HUDEP-2 (cell line): Measurements from ENCODE around the gene EIF5A.
"Not testable (repeated sequence)": the region's sequence is repeated elsewhere in the genome, so short reads cannot be mapped to it uniquely, and the experiment has no call there.

Experiments used
- DNase-seq, 76 experiments: peaks; one replicate each; lab custom pipeline; 2025; ENCODE audit not compliant: unreplicated experiment in 76 of 76; lab: John Stamatoyannopoulos, UW

The EIF5A gene

GRCh38 chr17:7328840-7329373 lies 21.5 kb downstream of the EIF5A start, which contains the start of gene NEURL4:
NEURL4 (minus strand) TSS chr17:7329335; CDS start chr17:7329312, 23 bp downstream.
- peak in 1 of 76 experiments; percentile 56 for DNase-seq

DNA sequence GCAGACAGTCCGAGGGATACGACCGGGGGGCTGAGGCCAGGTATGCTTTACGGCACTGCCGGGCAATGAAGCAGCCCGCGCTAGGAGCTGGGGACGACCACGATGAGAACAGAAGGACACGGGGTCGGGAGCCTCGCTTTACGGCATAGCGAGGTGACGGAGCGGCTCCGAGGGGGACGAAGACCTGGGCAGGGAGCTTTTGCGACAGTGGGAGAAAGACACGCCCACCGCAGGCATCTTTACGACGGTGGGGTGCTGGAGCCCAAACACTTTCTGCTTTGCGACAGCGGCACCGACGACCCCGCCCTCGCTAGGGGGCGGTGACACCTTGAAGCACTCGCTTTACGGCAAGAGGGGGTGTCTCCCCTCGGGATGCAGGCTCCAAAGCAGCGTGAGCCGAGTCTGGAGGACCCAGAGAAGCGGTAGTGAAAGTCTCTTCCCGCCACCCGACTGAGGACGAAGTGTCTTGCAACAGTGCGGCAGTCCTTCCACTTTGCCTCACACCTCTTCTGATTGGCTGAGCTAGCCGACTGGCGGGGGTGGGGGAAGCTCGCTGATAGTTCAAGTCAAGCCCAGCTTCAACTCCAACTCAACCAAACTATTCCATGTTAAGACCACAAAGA lies 22.1 kb downstream of the EIF5A start:
- DNase-seq: peak in 75 of 76 experiments; percentile 78 to 99 (median 96)

- peak in 65 of 76 experiments; percentile 24 to 92 (median 67) for DNase-seq
These were observed 22.7 kb downstream of the EIF5A start for GRCh38 chr17:7329997-7330637.

DNA sequence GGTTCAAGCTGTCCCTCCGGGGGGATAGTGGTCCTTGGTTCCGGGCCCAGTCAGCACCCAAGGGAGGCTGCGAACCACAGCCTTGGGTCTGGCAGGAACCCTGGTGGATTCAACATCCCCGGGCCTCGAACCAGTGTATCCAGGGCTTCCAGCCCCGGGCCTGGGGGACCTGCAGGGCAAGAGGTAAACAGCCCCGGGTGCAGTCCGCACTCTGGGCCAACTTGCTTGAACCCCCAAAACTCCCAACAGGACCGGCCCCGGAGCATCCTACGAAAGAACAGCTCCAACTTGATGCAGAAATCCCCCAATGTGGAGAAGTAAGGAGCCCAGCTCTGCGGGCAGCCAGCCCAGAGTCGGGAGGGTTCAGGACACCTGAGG lies 23.2 kb downstream of the EIF5A start:
- no peak for DNase-seq

- DNase-seq: no peak
These were observed 24.7 kb downstream of the EIF5A start for GRCh38 chr17:7332111-7332510.

DNA sequence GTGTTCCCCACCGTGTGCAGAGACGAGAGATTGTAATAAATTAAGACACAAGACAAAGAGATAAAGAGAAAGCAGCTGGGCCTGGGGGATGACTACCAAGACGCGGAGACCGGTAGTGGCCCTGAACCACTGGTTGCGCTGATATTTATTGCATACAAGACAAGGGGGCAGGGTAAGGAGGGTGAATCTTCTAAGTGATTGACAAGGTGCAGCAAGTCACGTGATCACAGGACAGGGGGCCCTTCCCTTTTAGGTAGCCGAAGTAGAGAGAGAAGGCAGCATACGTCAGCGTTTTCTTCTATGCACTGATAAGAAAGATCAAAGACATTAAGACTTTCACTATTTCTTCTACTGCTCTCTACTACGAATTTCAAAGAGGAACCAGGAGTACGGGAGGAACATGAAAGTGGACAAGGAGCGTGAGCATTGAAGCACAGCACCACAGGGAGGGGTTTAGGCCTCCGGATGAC lies 25.2 kb downstream of the EIF5A start:
- DNase-seq: not testable (repeated sequence)

DNA sequence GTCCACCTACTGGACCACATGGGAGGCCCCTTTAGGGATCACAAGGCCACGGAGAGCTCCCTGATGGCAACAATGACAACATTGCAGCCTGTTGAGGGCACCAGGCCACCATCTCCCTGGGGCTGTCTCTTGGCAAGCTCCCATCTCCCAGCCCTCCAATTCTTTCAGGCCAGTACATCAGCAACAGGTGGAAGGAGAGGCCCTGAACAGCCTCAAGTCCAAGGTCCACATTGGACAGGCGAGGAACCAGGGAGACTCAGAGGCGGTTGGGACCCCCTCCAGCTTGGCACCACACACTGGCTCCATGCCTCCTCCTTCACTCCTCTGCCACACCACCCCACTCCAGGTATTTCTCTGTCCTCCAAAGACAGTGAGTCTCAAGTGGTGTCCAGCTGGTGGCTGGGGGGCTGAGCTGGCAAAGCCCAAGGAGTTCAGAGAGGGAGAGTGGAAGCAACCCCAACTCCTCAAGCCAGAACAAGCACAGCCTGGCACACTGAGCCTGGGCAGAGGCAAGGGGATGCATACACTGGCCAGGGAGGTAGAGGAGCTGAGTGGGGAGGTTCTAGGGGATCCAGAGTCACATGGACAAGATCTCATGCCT lies 27.6 kb downstream of the EIF5A start:
- DNase-seq: no peak

GRCh38 chr17:7335765-7336164 lies 28.3 kb downstream of the EIF5A start:
- not testable (repeated sequence) for DNase-seq

GRCh38 chr17:7336240-7337175 lies 29.1 kb downstream of the EIF5A start, which contains the start of gene ACAP1:
ACAP1 (plus strand) TSS chr17:7336529; CDS start chr17:7336735, 206 bp downstream.
- peak in 59 of 76 experiments; percentile 9 to 83 (median 58) for DNase-seq

DNA sequence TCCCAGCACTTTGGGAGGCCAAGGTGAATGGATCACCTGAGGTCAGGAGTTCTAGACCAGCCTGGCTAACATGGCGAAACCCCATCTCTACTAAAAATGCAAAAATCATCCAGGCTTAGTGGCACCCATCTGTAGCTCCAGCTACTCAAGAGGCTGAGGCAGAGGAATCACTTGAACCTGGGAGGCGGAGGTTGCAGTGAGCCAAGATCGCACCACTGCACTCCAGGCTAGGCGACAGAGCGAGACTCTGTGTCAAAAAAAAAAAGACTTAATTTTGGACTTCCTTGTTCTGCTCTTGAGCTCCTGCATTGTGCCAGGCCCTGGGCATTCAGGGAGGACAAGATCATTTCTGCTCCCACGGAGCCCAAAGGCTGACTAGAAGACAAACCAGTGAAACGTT lies 30.2 kb downstream of the EIF5A start:
- not testable (repeated sequence) for DNase-seq

DNA sequence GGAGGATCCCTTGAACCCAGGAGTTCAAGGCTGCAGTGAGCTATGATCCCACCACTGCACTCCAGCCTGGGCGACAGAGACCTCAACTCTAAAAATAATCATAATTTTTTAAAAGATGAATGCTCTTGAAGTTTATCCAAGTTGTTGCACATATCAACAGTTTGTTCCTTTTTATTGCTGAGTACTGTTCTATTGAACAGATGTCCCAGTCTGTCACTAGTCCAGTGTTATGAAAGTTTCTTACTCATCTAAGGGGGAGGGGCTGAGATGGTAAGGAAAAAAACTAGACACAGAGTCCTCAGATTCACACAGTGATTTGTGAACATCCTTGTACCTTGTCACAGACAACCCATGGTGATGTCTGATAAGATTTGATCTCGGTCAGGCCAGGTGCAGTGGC lies 32.8 kb downstream of the EIF5A start:
- no peak for DNase-seq

DNA sequence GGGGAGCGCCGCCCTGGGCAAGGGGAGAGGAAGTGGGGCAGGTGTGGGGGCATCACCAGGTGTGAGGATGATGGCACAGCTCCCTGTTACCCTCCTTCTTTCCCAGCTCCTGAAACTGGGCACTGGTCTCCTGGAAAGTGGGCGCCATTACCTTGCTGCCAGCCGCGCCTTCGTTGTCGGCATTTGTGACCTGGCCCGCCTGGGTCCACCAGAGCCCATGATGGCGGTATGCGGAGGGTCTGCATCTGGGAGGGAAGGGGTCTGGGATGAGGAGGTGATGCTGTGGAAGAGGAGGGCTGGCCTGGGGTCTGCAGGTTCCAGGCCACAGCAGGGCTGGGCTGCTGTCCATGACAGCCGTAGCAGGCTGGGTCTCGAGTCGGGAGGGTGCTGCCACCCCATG lies 34.4 kb downstream of the EIF5A start:
- no peak for DNase-seq

DNA sequence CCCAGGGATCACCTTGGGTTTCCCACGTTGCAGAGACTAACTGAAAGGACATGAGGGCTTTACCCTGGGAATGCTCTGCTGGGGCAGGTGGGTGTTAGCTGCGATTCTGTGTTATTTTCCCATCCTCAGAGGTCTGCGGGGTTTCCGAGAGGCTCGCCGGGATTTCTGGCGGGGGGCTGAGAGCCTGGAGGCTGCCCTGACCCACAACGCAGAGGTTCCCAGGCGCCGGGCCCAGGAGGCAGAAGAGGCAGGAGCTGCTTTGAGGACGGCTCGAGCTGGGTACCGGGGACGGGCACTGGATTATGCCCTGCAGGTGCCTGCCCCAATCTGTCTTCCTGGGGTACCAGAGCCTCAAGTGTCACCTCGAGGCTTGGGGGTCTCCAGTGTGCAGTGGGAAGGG lies 35.8 kb downstream of the EIF5A start:
- DNase-seq: no peak

GRCh38 chr17:7346761-7347614 lies 39.6 kb downstream of the EIF5A start:
- DNase-seq: no peak

DNA sequence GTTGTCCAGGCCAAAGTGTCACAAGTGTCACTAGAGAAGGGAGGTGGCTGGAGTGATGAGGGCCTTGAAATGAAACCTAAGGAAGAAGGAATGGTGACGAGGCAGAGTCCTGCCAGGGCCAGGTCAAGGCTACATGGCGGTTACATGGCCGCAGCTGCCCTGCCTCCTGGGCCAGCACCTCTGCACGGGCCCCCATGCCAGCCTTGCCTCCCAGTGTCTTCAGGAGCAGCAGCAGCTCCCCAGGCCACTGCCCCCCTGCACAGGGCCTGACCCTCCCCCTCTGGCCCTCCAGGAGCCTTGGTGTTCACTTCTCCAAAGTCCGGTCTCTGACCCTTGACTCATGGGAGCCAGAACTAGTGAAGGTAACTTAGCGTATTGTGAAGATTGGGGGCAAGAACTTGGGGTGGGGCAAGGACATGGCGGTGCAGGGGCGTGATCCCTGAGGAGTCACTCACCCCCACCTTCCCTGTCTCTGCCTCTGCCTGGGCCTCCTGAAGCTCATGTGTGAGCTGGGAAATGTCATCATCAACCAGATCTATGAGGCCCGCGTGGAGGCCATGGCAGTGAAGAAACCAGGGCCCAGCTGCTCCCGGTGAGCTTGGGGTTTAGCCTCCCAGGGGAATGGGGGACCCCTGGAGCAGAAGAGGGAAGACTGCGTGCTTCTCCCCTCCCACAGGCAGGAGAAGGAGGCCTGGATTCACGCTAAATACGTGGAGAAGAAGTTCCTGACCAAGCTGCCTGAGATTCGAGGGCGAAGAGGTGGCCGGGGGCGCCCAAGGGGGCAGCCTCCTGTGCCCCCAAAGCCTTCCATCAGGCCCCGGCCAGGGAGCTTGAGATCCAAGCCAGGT lies 40.4 kb downstream of the EIF5A start:
- no peak for DNase-seq

DNA sequence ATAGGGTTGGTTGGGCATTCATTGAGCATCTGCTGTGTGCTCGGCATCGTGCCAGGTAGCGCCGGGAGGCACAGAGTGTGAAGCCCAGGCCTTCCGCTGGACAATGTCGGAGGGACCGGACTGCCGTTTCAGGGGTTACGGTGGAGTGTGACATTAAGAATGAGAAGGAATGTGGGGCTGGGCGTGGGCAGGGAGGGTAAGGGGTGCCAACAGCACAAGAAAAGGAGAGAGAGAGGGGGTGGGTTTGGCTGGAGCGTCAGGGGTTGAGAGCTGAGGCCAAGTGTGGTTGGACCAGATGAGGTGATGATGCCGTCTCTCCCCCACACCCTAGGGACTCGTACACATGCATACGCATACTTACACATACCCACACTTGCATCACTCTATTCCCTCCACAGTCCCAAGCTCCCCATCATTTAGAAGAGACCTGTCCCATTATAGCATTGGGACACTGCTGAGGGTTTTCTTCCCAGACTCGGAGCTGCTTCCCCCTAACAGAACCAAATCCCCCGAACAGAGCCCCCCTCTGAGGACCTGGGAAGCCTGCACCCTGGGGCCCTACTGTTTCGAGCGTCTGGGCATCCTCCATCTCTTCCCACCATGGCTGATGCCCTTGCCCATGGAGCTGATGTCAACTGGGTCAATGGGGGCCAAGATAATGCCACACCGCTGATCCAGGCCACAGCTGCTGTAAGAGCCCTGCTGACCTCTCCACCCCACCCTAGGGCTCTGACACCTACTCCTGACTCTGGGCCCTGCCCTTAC lies 41.2 kb downstream of the EIF5A start:
- DNase-seq: no peak

DNA sequence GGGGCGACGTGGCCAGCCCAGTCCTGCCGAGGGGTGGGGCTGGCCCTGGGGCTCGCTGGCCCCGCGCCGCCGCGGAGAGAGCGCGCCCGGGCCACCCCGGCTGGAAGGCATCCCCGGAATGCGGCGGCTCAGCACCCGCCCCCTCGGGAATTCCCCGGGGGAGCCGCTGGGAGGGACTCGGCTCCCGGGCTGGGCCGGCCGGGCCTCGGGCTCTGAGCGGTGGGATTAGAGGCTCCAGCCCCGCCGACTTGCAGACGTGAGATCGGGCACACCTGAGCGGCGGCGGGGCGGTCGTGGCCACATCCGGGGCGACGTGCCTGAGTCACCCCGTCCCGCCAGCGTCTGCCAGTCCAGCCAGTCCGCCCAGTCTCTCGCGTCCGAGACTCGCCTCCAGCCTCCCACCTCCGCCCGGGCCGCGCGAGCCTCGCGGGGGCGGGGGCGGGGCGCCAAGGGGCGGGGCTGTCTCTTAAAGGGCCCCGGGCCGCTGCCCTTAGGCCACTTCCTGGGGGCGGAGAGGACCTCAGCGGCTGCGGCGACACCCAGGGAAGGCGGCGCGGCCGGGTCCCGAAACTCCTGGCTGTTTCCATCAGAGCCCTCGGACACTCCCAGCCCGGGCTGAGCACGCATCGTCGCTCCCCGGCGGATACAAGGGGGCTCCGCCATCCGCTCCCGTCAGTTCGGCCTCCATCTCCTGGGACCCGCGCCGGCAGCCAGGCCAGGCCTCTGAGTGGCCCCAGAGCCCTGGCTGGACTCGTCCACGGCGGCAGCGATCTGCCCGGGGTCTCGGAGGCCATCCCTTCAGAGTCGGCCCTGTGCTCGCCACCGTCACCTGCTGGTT lies 44.5 kb downstream of the EIF5A start, which contains the start of gene KCTD11:
TSS of gene KCTD11 (plus strand) at position 498 of the 838 bp plus-strand sequence.
- DNase-seq: peak in 64 of 76 experiments; percentile 22 to 91 (median 75)
